B cell (primary cell): ENCODE measurements around the gene DDR2. TPM values are rescaled to one million over a fixed set of nuclear protein-coding genes. Genes with fewer than 3 reads are reported as not detected.

ENCODE experiments used
- ATAC-seq: fragments of 200-7000 bp; cut with Tn5 transposase; one replicate; pipeline ENCODE4 v1.10.0; 2021; ENCODE audit warnings: low read depth, mild to moderate bottlenecking, moderate number of reproducible peaks, moderate library complexity
- CTCF ChIA-PET: fragments of 350-600 bp; sonication (Branson Sonifier 250); formaldehyde crosslinking; loops from one replicate; lab custom pipeline; 2021; ENCODE audit warnings: antibody characterized with exemption, inconsistent platforms; lab: Charles Lee
- POLR2A ChIA-PET: fragments of 350-600 bp; sonication (Branson Sonifier 250); formaldehyde crosslinking; loops from one replicate; lab custom pipeline; 2021; ENCODE audit warnings: antibody characterized with exemption; lab: Charles Lee
- DNase-seq: peaks from one replicate; pipeline ENCODE4 v3.0.0; 2013
- H2AFZ ChIP-seq: 2 replicates; pipeline ENCODE4 v1.6.1; 2012; ENCODE audit warnings: mild to moderate bottlenecking, low read depth, low read length; ENCODE audit not compliant: insufficient read depth, poor library complexity, severe bottlenecking
- H3K27ac ChIP-seq, 2 donors: 1 replicate in 1 of 2; 2 replicates in 1 of 2; pipeline ENCODE4 v1.5.1; 2012 to 2013; ENCODE audit warnings: low read length in 2 of 2, mild to moderate bottlenecking in 2 of 2, moderate library complexity in 1 of 2
- H3K27me3 ChIP-seq, 4 experiments: fragments of 200-600 bp in 1 of 4; sonication (generic) in 1 of 4; replicated peaks in 1 of 4; 1 replicate in 2 of 4; 2 replicates in 2 of 4; pipeline versions ENCODE4 v1.6.1 to v1.7.0; 2013 to 2016; ENCODE audit warnings: low read length in 3 of 4, mild to moderate bottlenecking in 2 of 4, mixed read lengths in 1 of 4, moderate library complexity in 1 of 4; ENCODE audit not compliant: insufficient read depth in 4 of 4, control insufficient read depth in 3 of 4; ENCODE audit errors: control extremely low read depth in 1 of 4
- H3K36me3 ChIP-seq, 2 experiments: replicated peaks in 1 of 2; 1 replicate in 1 of 2; 2 replicates in 1 of 2; pipeline versions ENCODE4 v1.6.1 to v1.7.1; 2013; ENCODE audit warnings: low read length in 1 of 2; ENCODE audit not compliant: insufficient read depth in 2 of 2, control insufficient read depth in 1 of 2; ENCODE audit errors: control extremely low read depth in 1 of 2, extremely low read depth in 1 of 2
- H3K4me1 ChIP-seq, 2 donors: fragments of 200-600 bp in 1 of 2; sonication (generic) in 1 of 2; 1 replicate in 1 of 2; 2 replicates in 1 of 2; pipeline versions ENCODE4 v1.5.1 to v1.6.1; 2013 to 2017; ENCODE audit warnings: low read length in 2 of 2; ENCODE audit not compliant: control insufficient read depth in 2 of 2, insufficient read depth in 2 of 2
- H3K4me2 ChIP-seq: replicated peaks from 2 replicates; pipeline ENCODE3; 2012; ENCODE audit warnings: mild to moderate bottlenecking, low read depth, low read length; ENCODE audit not compliant: poor library complexity, severe bottlenecking
- H3K4me3 ChIP-seq, 5 experiments: fragments of 200-600 bp in 1 of 5; sonication (generic) in 1 of 5; 1 replicate in 3 of 5; 2 replicates in 2 of 5; pipeline versions ENCODE4 v1.5.1 to v1.7.0; 2011 to 2016; ENCODE audit warnings: low read length in 4 of 5, mild to moderate bottlenecking in 4 of 5, low read depth in 2 of 5, control low read depth in 1 of 5, moderate library complexity in 1 of 5; ENCODE audit not compliant: insufficient read depth in 1 of 5; ENCODE audit errors: control extremely low read depth in 1 of 5, extremely low read depth in 1 of 5
- H3K79me2 ChIP-seq: fragments of 200-600 bp; sonication (generic); one replicate; pipeline ENCODE4 v1.6.0; 2016; ENCODE audit warnings: low read length; ENCODE audit not compliant: control insufficient read depth, insufficient read depth
- H3K9ac ChIP-seq: fragments of 200-600 bp; sonication (generic); 2 replicates; pipeline ENCODE4 v1.6.1; 2017; ENCODE audit warnings: mild to moderate bottlenecking, low read length, moderate library complexity
- H3K9me3 ChIP-seq, 3 donors: one replicate each; pipeline versions ENCODE4 v1.6.1 to v1.7.1; 2013; ENCODE audit warnings: low read length in 2 of 3; ENCODE audit not compliant: control insufficient read depth in 2 of 3, insufficient read depth in 1 of 3; ENCODE audit errors: control extremely low read depth in 1 of 3
- H4K20me1 ChIP-seq: 2 replicates; pipeline ENCODE4 v1.6.0; 2012; ENCODE audit warnings: mild to moderate bottlenecking, low read length; ENCODE audit not compliant: insufficient read depth, control insufficient read depth, poor library complexity, severe bottlenecking
- H3K27ac Mint-ChIP-seq: one replicate; pipeline ENCODE4 v1.8.0; 2021; ENCODE audit warnings: mixed read lengths
- H3K27me3 Mint-ChIP-seq: one replicate; pipeline ENCODE4 v1.8.0; 2021; ENCODE audit warnings: mixed read lengths
- H3K4me1 Mint-ChIP-seq: one replicate; pipeline ENCODE4 v1.8.0; 2021; ENCODE audit warnings: mixed read lengths
- H3K4me3 Mint-ChIP-seq: one replicate; pipeline ENCODE4 v1.8.0; 2021; ENCODE audit warnings: mixed read lengths
- H3K9me3 Mint-ChIP-seq: one replicate; pipeline ENCODE4 v1.8.0; 2022; ENCODE audit warnings: mixed read lengths; ENCODE audit not compliant: insufficient read depth
- EZH2 ChIP-seq: IDR thresholded peaks from 2 replicates; pipeline ENCODE4 v1.6.1; 2012; ENCODE audit warnings: borderline replicate concordance, low read depth, mild to moderate bottlenecking, moderate library complexity, low read length; ENCODE audit not compliant: insufficient read depth, poor library complexity, severe bottlenecking
- WGBS: methylation state at CpG from one replicate; pipeline ENCODE4 v1.1.5; 2013; ENCODE audit warnings: missing lambda C conversion rate; ENCODE audit not compliant: insufficient coverage; 5-methylcytosine and 5-hydroxymethylcytosine counted together
- intact Hi-C: fragments of 100-400 bp; cut with micrococcal nuclease; formaldehyde crosslinking; loops from one replicate; pipeline ENCODE4 v1.10.0; 2022
- polyA plus RNA-seq: library from polyadenylated mRNA; depleted of rRNA; stranded (reverse); fragments of >200 nt; gene quantifications from 2 replicates; pipeline ENCODE4 v1.2.3, GENCODE V29; 2012
- total RNA-seq, 2 donors: library from RNA; stranded (reverse); fragments of 120-200 nt in 1 of 2; gene quantifications; 1 replicate in 1 of 2; 2 replicates in 1 of 2; pipeline versions ENCODE4 v1.2.3 to v1.2.4, GENCODE V29; 2013 to 2022
- TF ChIP-seq, protein P1 (sequence below): fragments of 200-600 bp; IDR thresholded peaks from one replicate; pipeline ENCODE4 v1.8.0; 2022; ENCODE audit warnings: antibody characterized with exemption, mild to moderate bottlenecking

The DDR2 gene
- total and polyA plus RNA-seq, 2 donors (not counting 1 experiment from before 2014, with no cell fraction given), result 0.12 to 0.24 TPM

- ATAC-seq (no peak), DNase-seq (no peak)
- Histone ChIP-seq H3K27ac (no peak overlapping the region), H3K4me2 (no peak overlapping the region), H4K20me1 (no peaks in the 10 kb centered on the region), H3K79me2 (no peaks in the 10 kb centered on the region), H3K9ac (no peak overlapping the region), H3K9me3 (no peaks in the 10 kb centered on the region), H3K4me3 (no peak overlapping the region), H2AFZ (no peak overlapping the region), H3K36me3 (no peaks in the 10 kb centered on the region), H3K27me3 (peaks cover 0 to 2% (median 0%) of the 10 kb centered on the region in 4 experiments), H3K4me1 (no peaks in the 10 kb centered on the region)
- POLR2A ChIA-PET, result no interaction called here
- CTCF ChIA-PET, result no interaction called here
- no peak for TF ChIP-seq EZH2
- TF ChIP-seq, protein P1, sequence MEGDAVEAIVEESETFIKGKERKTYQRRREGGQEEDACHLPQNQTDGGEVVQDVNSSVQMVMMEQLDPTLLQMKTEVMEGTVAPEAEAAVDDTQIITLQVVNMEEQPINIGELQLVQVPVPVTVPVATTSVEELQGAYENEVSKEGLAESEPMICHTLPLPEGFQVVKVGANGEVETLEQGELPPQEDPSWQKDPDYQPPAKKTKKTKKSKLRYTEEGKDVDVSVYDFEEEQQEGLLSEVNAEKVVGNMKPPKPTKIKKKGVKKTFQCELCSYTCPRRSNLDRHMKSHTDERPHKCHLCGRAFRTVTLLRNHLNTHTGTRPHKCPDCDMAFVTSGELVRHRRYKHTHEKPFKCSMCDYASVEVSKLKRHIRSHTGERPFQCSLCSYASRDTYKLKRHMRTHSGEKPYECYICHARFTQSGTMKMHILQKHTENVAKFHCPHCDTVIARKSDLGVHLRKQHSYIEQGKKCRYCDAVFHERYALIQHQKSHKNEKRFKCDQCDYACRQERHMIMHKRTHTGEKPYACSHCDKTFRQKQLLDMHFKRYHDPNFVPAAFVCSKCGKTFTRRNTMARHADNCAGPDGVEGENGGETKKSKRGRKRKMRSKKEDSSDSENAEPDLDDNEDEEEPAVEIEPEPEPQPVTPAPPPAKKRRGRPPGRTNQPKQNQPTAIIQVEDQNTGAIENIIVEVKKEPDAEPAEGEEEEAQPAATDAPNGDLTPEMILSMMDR, result no peak
- peaks cover 5% of the 10 kb centered on the region for H3K27me3 Mint-ChIP-seq
- intact Hi-C loops, result no loop called here
- no peaks in the 10 kb centered on the region for H3K4me1 Mint-ChIP-seq
- WGBS, result 79% methylated on average over 3 of the region's 7 CpGs
- H3K9me3 Mint-ChIP-seq, result peaks cover 4% of the 10 kb centered on the region
- H3K4me3 Mint-ChIP-seq, result no peak overlapping the region
- no peak overlapping the region for H3K27ac Mint-ChIP-seq
Observed at GRCh38 chr1:162676750-162677149, 44.5 kb downstream of the DDR2 start.

DNA sequence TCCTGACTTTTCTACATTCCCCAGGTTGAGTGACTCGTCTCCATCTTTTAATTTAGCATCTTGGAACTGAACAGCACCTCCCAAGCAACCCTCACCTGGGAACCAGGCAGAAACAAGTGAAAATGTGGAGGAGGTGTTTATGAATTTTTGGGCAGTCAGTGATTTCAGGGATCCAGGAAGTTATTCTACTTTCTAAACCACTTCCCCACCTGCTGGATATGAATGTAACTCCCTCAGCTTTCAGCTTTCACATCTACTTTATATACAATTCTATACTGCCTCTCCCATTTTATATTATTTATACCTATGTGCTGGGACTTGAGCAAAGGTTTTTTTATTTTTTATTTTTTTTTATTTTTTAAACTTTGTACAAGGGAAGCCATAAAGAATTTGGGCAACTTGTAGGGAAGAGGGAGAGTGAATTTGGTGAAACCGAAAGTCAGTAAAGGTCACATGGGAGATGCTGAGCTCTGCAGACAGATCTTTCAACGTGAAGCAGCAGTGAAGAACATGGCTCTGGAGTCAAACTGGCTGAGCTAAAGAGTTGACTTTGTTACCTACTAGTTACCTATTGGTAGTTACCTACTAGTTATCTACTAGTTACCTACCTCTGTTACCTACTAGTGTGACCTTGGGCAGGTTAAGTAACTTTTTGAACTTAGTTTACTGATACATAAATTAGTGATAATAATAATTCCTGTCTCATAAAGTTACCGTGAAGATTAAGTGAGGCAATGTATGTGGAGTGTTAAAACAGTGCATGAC is 45.5 kb downstream of the DDR2 start:
- ATAC-seq (no peak), DNase-seq (no peak)
- peaks cover 5% of the 10 kb centered on the region for H3K27me3 Mint-ChIP-seq
- Histone ChIP-seq H3K27me3 (peaks cover 0 to 2% (median 0%) of the 10 kb centered on the region in 4 experiments), H3K27ac (no peak overlapping the region), H4K20me1 (no peaks in the 10 kb centered on the region), H3K9ac (no peak overlapping the region), H3K36me3 (no peaks in the 10 kb centered on the region), H3K9me3 (no peaks in the 10 kb centered on the region), H3K4me3 (no peak overlapping the region), H3K4me2 (no peak overlapping the region), H2AFZ (no peak overlapping the region), H3K79me2 (no peaks in the 10 kb centered on the region), H3K4me1 (no peaks in the 10 kb centered on the region)
- TF ChIP-seq, protein P1, result no peak
- TF ChIP-seq EZH2, result no peak
- H3K9me3 Mint-ChIP-seq, result peaks cover 4% of the 10 kb centered on the region
- intact Hi-C loops, result no loop called here
- no peak overlapping the region for H3K4me3 Mint-ChIP-seq
- H3K4me1 Mint-ChIP-seq, result no peaks in the 10 kb centered on the region
- ChIA-PET POLR2A (no interaction called here), CTCF (no interaction called here)
- WGBS, result 78% methylated on average over 1 of the region's 4 CpGs
- no peak overlapping the region for H3K27ac Mint-ChIP-seq
